Measurements from ENCODE around the gene NIPAL1.

NIPAL1 gene

DNA sequence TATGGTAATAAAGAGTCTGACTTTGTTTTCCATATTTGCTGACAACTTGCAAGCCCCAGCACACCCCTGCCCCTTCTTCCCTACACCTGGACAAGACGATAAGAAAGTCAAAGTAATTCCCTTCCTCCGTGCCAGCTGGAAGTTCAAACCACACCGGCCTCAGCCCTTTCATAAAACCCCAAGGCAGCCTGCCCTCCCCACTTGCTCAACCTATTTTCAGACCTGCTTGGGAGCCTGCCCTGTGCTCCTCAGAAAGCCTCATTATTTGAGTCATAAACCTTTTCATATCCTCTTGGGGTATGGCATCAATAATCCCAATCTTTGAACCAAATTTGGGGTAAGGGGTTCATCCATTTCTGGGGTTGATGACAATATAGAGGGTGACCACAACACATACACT lies 29.5 kb downstream of the NIPAL1 start:
- no peak overlapping the region for H3K4me3 ChIP-seq (ENCODE audit: control insufficient read depth, low read depth, low read length)
- DNase-seq (ENCODE audit: low read depth), result no peak
- TF ChIP-seq, protein P1, sequence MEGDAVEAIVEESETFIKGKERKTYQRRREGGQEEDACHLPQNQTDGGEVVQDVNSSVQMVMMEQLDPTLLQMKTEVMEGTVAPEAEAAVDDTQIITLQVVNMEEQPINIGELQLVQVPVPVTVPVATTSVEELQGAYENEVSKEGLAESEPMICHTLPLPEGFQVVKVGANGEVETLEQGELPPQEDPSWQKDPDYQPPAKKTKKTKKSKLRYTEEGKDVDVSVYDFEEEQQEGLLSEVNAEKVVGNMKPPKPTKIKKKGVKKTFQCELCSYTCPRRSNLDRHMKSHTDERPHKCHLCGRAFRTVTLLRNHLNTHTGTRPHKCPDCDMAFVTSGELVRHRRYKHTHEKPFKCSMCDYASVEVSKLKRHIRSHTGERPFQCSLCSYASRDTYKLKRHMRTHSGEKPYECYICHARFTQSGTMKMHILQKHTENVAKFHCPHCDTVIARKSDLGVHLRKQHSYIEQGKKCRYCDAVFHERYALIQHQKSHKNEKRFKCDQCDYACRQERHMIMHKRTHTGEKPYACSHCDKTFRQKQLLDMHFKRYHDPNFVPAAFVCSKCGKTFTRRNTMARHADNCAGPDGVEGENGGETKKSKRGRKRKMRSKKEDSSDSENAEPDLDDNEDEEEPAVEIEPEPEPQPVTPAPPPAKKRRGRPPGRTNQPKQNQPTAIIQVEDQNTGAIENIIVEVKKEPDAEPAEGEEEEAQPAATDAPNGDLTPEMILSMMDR (IDR thresholded peaks at IDR 0.05; ENCODE audit: control insufficient read depth, insufficient read depth, low read depth, low read length, missing control alignments), result no peak

DNA sequence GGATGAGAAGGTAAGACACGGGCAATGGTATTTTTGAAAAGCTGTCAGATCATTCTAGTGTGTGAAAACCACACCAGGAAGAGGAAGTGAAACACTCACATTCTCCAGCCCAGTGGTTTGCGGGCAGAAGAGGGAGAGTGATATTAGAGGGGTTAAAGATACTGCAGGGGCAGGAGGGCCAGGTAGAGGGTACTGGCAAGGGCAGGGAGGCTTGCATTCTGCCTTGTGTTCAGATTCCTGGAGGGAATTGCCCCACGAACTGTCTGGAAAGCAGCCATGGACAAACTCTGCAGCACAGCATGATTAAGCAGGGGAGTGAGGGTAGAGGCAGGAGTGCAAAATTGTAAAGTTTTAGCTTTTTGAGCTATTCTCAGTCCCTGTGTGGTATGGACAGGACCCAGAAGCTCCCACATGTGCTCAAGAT lies 30.9 kb downstream of the NIPAL1 start:
- H3K4me3 ChIP-seq (ENCODE audit: control insufficient read depth, low read depth, low read length), result no peak overlapping the region
- TF ChIP-seq, protein P1 (IDR thresholded peaks at IDR 0.05; ENCODE audit: control insufficient read depth, insufficient read depth, low read depth, low read length, missing control alignments), result no peak
- no peak for DNase-seq (ENCODE audit: low read depth)

DNA sequence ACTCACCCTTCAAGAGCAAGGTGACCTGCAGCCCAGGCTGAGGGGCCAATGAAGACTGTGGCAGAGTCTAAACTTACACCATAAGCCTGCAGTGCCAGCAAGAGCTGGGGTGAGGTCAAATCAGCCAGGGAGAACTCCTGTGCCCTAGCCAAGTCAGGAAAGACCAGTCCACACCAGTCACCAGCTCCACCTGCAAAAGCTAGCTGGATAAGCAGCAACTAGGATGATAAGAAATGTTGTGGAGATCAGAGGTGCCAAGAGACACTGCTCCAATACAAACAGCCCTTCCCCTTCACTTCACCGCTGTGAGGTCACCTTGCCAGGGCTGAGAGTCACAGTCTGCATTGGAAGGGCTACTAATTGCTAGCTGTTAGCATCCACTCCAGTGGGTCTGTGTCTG lies 31.3 kb downstream of the NIPAL1 start:
- TF ChIP-seq, protein P1 (IDR thresholded peaks at IDR 0.05; ENCODE audit: control insufficient read depth, insufficient read depth, low read depth, low read length, missing control alignments), result no peak
- H3K4me3 ChIP-seq (ENCODE audit: control insufficient read depth, low read depth, low read length), result no peak overlapping the region
- no peak for DNase-seq (ENCODE audit: low read depth)

DNA sequence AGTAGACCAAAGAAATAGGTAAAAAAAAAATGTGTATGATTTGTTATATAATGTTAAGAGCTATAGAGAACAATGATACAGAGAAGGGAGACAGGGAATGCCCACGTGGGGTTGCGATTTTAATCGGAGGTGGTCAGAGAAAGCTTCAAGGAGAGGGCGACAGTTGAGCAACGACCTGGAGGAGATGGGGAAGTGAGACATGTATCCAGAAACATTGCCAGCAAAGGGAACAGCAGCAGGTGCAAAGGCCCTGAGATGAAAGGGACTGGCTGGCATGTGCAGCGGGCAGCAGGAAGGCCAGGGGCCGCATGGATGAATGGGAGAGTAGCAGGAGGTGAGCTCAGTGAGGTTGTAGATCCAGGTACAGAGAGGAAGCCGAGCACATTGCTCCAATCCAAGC lies 32.9 kb downstream of the NIPAL1 start:
- no peak overlapping the region for H3K4me3 ChIP-seq (ENCODE audit: control insufficient read depth, low read depth, low read length)
- no peak for DNase-seq (ENCODE audit: low read depth)
- TF ChIP-seq, protein P1 (IDR thresholded peaks at IDR 0.05; ENCODE audit: control insufficient read depth, insufficient read depth, low read depth, low read length, missing control alignments), result no peak

DNA sequence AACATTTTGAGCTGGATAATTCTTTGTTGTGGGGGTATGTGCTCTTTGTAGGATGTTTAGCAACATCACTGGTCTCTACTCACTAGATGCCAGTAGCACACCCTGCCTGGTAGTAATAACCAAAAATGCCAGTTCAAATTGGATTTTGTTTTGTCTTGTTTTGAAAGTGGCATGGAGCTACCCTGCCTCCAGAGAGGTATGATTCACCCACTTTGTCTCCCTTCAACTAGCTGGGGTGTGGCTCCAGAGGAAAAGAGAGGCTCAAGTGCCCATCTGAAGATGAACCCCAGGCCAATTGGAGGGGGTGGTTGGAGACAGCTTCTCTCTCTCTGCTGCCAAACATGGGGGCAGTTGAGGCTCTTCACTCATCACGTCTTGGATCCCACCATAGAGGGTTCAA lies 34.5 kb downstream of the NIPAL1 start:
- TF ChIP-seq, protein P1 (IDR thresholded peaks at IDR 0.05; ENCODE audit: control insufficient read depth, insufficient read depth, low read depth, low read length, missing control alignments), result no peak
- no peak for DNase-seq (ENCODE audit: low read depth)
- no peak overlapping the region for H3K4me3 ChIP-seq (ENCODE audit: control insufficient read depth, low read depth, low read length)

DNA sequence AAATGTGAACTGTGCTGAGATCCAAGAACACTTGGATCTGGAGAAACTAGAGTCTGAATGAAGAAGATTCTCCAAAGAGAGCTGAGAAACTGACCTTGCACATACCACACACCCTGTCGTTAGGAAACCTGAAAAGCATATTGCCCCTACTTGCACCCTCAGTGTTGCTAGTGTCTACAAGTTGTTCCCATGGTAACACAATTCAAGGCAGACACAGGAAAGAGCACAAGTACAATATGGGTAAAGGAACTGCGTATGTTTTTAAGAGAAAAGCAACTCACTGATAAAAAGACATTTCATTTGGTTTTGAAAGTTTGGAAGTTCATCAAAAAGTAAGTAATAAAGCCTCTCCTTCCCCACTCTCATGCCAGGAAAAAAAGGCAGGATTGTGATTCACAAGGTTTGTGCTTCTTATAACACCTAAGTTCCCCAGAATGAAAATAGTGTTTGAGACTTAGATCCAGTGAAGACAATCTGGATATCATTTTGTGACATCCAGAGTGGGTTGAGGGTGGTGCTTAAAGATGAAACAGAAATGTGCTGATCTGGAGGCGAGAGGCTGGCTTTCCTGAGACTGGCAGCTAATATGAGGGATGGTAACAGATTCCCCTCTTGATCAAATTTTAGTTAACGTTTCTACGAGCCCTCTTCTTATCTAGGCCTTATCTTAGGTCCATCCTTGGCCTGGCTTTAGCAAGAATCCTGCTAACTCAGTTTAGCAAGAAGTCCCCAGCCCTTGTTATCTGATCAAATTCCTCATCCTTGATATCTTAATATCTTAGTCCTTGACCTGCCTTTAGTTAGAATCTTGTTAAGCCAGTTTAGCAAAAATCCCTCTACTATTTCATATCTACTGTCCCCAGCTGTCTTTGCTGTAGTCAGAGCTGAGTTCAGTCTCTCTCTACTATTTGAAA lies 42.3 kb downstream of the NIPAL1 start:
- no peak overlapping the region for H3K4me3 ChIP-seq (ENCODE audit: control insufficient read depth, low read depth, low read length)
- no peak for DNase-seq (ENCODE audit: low read depth)
- TF ChIP-seq, protein P1 (IDR thresholded peaks at IDR 0.05; ENCODE audit: control insufficient read depth, insufficient read depth, low read depth, low read length, missing control alignments), result no peak
